HG03558 (cell line): ENCODE measurements around the gene RNU6-7.

Source experiments
- ATAC-seq: cut with Tn5 transposase; IDR thresholded peaks from one replicate; pipeline ENCODE4 v1.9.1; 2021; ENCODE audit warnings: moderate number of reproducible peaks; ENCODE audit not compliant: unreplicated experiment; ENCODE audit errors: extremely low read depth

RNU6-7 gene

GRCh38 chr14:32203928-32204357 lies 2.1 kb downstream of the RNU6-7 start:
- ATAC-seq = no peak

- no peak for ATAC-seq
Measured at GRCh38 chr14:32205554-32205953, 3.7 kb downstream of the RNU6-7 start.

- no peak for ATAC-seq
Measured at GRCh38 chr14:32205984-32206383, 4.1 kb downstream of the RNU6-7 start.

- ATAC-seq = no peak
Measured at GRCh38 chr14:32206552-32206951, 4.7 kb downstream of the RNU6-7 start.

GRCh38 chr14:32208490-32208889 lies 6.6 kb downstream of the RNU6-7 start:
- ATAC-seq = no peak

GRCh38 chr14:32209471-32209870 lies 7.6 kb downstream of the RNU6-7 start:
- no peak for ATAC-seq

- no peak for ATAC-seq
Measured at GRCh38 chr14:32211068-32211404, 9.2 kb downstream of the RNU6-7 start.

GRCh38 chr14:32212833-32213232 lies 11.0 kb downstream of the RNU6-7 start:
- no peak for ATAC-seq

GRCh38 chr14:32217301-32217700 lies 15.5 kb downstream of the RNU6-7 start:
- ATAC-seq = no peak

- no peak for ATAC-seq
Measured at GRCh38 chr14:32224737-32225377, 23.0 kb downstream of the RNU6-7 start.

- no peak for ATAC-seq
Measured at GRCh38 chr14:32225378-32225920, 23.6 kb downstream of the RNU6-7 start.

- ATAC-seq = no peak
Measured at GRCh38 chr14:32226056-32226455, 24.2 kb downstream of the RNU6-7 start.

GRCh38 chr14:32230181-32230580 lies 28.3 kb downstream of the RNU6-7 start:
- no peak for ATAC-seq

GRCh38 chr14:32230695-32231280 lies 28.9 kb downstream of the RNU6-7 start:
- no peak for ATAC-seq

GRCh38 chr14:32232481-32232880 lies 30.6 kb downstream of the RNU6-7 start:
- no peak for ATAC-seq

GRCh38 chr14:32233260-32233659 lies 31.4 kb downstream of the RNU6-7 start:
- no peak for ATAC-seq

- no peak for ATAC-seq
Measured at GRCh38 chr14:32244404-32244803, 42.6 kb downstream of the RNU6-7 start.

- ATAC-seq = no peak
Measured at GRCh38 chr14:32246751-32247150, 44.9 kb downstream of the RNU6-7 start.

GRCh38 chr14:32249371-32249770 lies 47.5 kb downstream of the RNU6-7 start:
- ATAC-seq = no peak

GRCh38 chr14:32249780-32250179 lies 47.9 kb downstream of the RNU6-7 start:
- ATAC-seq = no peak

GRCh38 chr14:32250681-32251080 lies 48.8 kb downstream of the RNU6-7 start:
- ATAC-seq = no peak

- ATAC-seq = no peak
Measured at GRCh38 chr14:32251530-32251929, 49.7 kb downstream of the RNU6-7 start.
